ENCODE measurements around the gene BHLHE41. TPM values are rescaled to one million over a fixed set of nuclear protein-coding genes. Genes with fewer than 3 reads are reported as not detected.

Gene BHLHE41
- total RNA-seq: 1 to 10 TPM in 3 of 5 donors, under 1 TPM in 1, not detected in 1; 0.29 to 4.7 (median 1.9) TPM
- 1 to 10 TPM; 1.4 to 2.4 (median 1.8) TPM for polyA plus RNA-seq
- long read RNA-seq, donor 1, partial matches to known transcripts: 0 of 1 reads
- long read RNA-seq, donor 1, other reads (novel, unspliced or antisense): 0 of 1 reads
- long read RNA-seq, donor 2, partial matches to known transcripts: 0 of 3 reads
- long read RNA-seq, donor 2, other reads (novel, unspliced or antisense): 0 of 3 reads
- long read RNA-seq, donor 3, partial matches to known transcripts: 0 of 1 reads
- long read RNA-seq, donor 3, other reads (novel, unspliced or antisense): 0 of 1 reads
- long read RNA-seq, donor 4: 0 reads
- long read RNA-seq, donor 5: 0 reads
- long read RNA-seq, donor 6, partial matches to known transcripts: 0 of 1 reads
- long read RNA-seq, donor 6, other reads (novel, unspliced or antisense): 0 of 1 reads
- long read RNA-seq, donor 7, partial matches to known transcripts: 0 of 2 reads
- long read RNA-seq, donor 7, other reads (novel, unspliced or antisense): 0 of 2 reads
- long read RNA-seq, donor 8: 0 reads
- long read RNA-seq, donor 9: 0 reads
- long read RNA-seq, donor 10, partial matches to known transcripts: 0 of 1 reads
- long read RNA-seq, donor 10, other reads (novel, unspliced or antisense): 0 of 1 reads

DNA sequence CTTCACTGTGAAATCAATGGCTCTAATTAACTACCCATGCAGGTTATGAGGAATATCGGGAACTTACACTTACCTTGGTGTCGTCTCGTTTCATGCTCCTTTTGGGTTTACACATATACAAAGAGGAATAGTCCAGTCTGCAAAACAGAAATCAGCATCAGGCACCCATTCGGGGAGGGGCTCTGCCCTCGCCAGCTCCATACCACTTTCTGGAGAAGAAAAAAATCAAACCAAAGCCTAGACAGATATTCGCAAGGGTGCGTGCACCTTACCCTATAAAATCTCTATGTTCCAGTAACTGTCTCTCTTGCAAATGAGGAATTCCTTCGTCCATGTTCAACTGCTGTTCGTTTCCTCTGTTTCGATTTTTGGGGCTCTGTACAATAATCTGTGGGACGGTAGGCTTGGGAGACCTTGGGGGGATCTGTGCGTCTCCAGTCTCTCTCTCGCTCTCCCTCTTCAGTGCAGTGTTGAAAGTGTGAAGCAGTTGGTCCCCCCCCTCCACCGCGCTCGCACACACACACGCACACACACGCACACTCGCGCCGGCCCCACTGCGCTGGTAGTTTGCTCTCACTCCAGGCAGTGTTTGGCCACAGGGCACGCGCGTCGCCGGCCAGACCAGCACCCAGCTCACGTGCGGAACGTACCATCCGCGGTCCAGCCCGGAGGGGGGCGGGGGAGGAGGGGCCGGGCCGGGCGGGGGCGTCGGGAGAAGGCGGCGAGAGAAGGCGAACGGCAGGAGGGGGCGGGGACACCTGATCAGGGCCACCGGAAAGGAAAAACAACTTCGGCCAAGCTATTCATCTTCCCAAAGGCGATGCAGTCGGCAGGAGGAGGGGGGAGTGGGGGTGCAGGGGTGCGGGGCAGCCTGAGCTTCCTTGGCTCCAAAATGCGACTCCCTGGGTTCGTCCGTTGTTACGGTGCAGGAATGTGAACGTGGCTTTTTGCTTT lies at the start of gene BHLHE41:
Gene BHLHE41 (minus strand): TSS at position 592 of the 954 bp plus-strand sequence. CDS start 258 bp downstream, at position 334.
- intact Hi-C loops (cut with DNase I; ENCODE audit: low total_unique reads): no loop called here
- 0 to 3% (median 1%) methylated on average over 30 to 53 of the region's 54 CpGs for WGBS, 5 donors

GRCh38 chr12:26172946-26173552 lies 48.2 kb upstream of the BHLHE41 start:
- Histone ChIP-seq H3K36me3 (no peaks in the 10 kb centered on the region), H3K27me3 (no peaks in the 10 kb centered on the region), H3K4me1 (no peaks in the 10 kb centered on the region), H3K9me3 (no peaks in the 10 kb centered on the region), H3K4me3 (no peak overlapping the region), H3K27ac (no peak overlapping the region)
- DNase-seq: no peak
- TF ChIP-seq EP300 (IDR thresholded peaks at IDR 0.05): no peak
- TF ChIP-seq POLR2AphosphoS5 (IDR thresholded peaks at IDR 0.05): no peak
- TF ChIP-seq POLR2A (IDR thresholded peaks at IDR 0.05): no peak
- TF ChIP-seq CTCF (IDR thresholded peaks at IDR 0.05): no peak
- intact Hi-C loops (cut with DNase I; ENCODE audit: low total_unique reads): no loop called here
- WGBS, 5 donors: 66 to 77% (median 71%) methylated on average over 4 of the region's 4 CpGs

More for the DNA sequence above, at the start of gene BHLHE41:
- TF ChIP-seq POLR2AphosphoS5 (IDR thresholded peaks at IDR 0.05) (peak; percentile 87 to 93 (median 91)), EP300 (IDR thresholded peaks at IDR 0.05) (no peak), CTCF (IDR thresholded peaks at IDR 0.05) (no peak), POLR2A (IDR thresholded peaks at IDR 0.05) (no peak)
- H3K9me3 ChIP-seq: no peaks in the 10 kb centered on the region
- H3K4me1 ChIP-seq: peaks cover 22 to 63% (median 50%) of the 10 kb centered on the region in 4 donors
- H3K36me3 ChIP-seq: no peaks in the 10 kb centered on the region
- peak within 1 kb of the TSS; percentile 93 to 97 (median 94) for H3K27ac ChIP-seq
- peak within 1 kb of the TSS; percentile 63 to 64 (median 64) for H3K4me3 ChIP-seq
- DNase-seq: peak; percentile 78 to 83
- H3K27me3 ChIP-seq: peaks cover 0 to 70% (median 25%) of the 10 kb centered on the region in 3 donors

- DNase-seq: no peak
- intact Hi-C loops (cut with DNase I; ENCODE audit: low total_unique reads): no loop called here
- Histone ChIP-seq H3K4me1 (no peaks in the 10 kb centered on the region), H3K9me3 (no peaks in the 10 kb centered on the region), H3K4me3 (no peak overlapping the region), H3K27ac (no peak overlapping the region), H3K36me3 (no peaks in the 10 kb centered on the region), H3K27me3 (no peaks in the 10 kb centered on the region)
- 73 to 83% (median 81%) methylated on average over 7 of the region's 7 CpGs for WGBS, 5 donors
- TF ChIP-seq EP300 (IDR thresholded peaks at IDR 0.05) (no peak), POLR2A (IDR thresholded peaks at IDR 0.05) (no peak), POLR2AphosphoS5 (IDR thresholded peaks at IDR 0.05) (no peak), CTCF (IDR thresholded peaks at IDR 0.05) (no peak)
Observed at GRCh38 chr12:26172539-26172938, 47.7 kb upstream of the BHLHE41 start.

All from stomach (tissue), 19 donors.